Measurements from ENCODE around the gene TTLL7. TPM values are rescaled to one million over a fixed set of nuclear protein-coding genes. Genes with fewer than 3 reads are reported as not detected.
A peak's percentile ranks its signal among the peaks of the same experiment; 100 is the strongest.
"Not testable (repeated sequence)": the region's sequence is repeated elsewhere in the genome, so short reads cannot be mapped to it uniquely, and the experiment has no call there.

Gene TTLL7
- total RNA-seq, 1 donor from 2014 or later, result 134 TPM

- FAIRE-seq (no peak), DNase-seq (ENCODE audit: low spot score in 2 of 2) (no peak)
Observed at GRCh38 chr1:83932693-83933092, 66.2 kb downstream of the TTLL7 start.

- DNase-seq (ENCODE audit: low spot score in 2 of 2), result no peak
- FAIRE-seq, result no peak
Observed at GRCh38 chr1:83932281-83932680, 66.7 kb downstream of the TTLL7 start.

GRCh38 chr1:83931658-83932253 lies 67.2 kb downstream of the TTLL7 start:
- FAIRE-seq (peak; percentile 97), DNase-seq (ENCODE audit: low spot score in 2 of 2) (peak in 1 of 2 donors; percentile 24)

GRCh38 chr1:83929184-83929583 lies 69.7 kb downstream of the TTLL7 start:
- FAIRE-seq (no peak), DNase-seq (ENCODE audit: low spot score in 2 of 2) (no peak)

GRCh38 chr1:83928396-83928795 lies 70.5 kb downstream of the TTLL7 start:
- DNase-seq (ENCODE audit: low spot score in 2 of 2) (no peak), FAIRE-seq (no peak)

- DNase-seq (ENCODE audit: low spot score in 2 of 2) (no peak), FAIRE-seq (no peak)
Observed at GRCh38 chr1:83927701-83928100, 71.2 kb downstream of the TTLL7 start.

GRCh38 chr1:83927061-83927460 lies 71.9 kb downstream of the TTLL7 start:
- DNase-seq (ENCODE audit: low spot score in 2 of 2) (no peak), FAIRE-seq (no peak)

GRCh38 chr1:83923553-83923952 lies 75.4 kb downstream of the TTLL7 start:
- no peak for DNase-seq (ENCODE audit: low spot score in 2 of 2)
- no peak for FAIRE-seq

- DNase-seq (ENCODE audit: low spot score in 2 of 2) (no peak), FAIRE-seq (no peak)
Observed at GRCh38 chr1:83922431-83922830, 76.5 kb downstream of the TTLL7 start.

- FAIRE-seq, result no peak
Observed at GRCh38 chr1:83920320-83920719, 78.6 kb downstream of the TTLL7 start.

GRCh38 chr1:83919872-83920271 lies 79.1 kb downstream of the TTLL7 start:
- DNase-seq (ENCODE audit: low spot score in 2 of 2), result no peak
- no peak for FAIRE-seq

More at GRCh38 chr1:83920320-83920719, 78.6 kb downstream of the TTLL7 start:
- DNase-seq (ENCODE audit: low spot score in 2 of 2), result no peak

- DNase-seq (ENCODE audit: low spot score in 2 of 2), result no peak
- no peak for FAIRE-seq
Observed at GRCh38 chr1:83918688-83919285, 80.1 kb downstream of the TTLL7 start.

GRCh38 chr1:83917959-83918358 lies 81.0 kb downstream of the TTLL7 start:
- FAIRE-seq (no peak), DNase-seq (ENCODE audit: low spot score in 2 of 2) (no peak)

- DNase-seq (ENCODE audit: low spot score in 2 of 2); FAIRE-seq: not testable (repeated sequence)
Observed at GRCh38 chr1:83916094-83916493, 82.8 kb downstream of the TTLL7 start.

- DNase-seq (ENCODE audit: low spot score in 2 of 2) (no peak), FAIRE-seq (no peak)
Observed at GRCh38 chr1:83912876-83913275, 86.1 kb downstream of the TTLL7 start.

GRCh38 chr1:83910461-83910860 lies 88.5 kb downstream of the TTLL7 start:
- no peak for DNase-seq (ENCODE audit: low spot score in 2 of 2)
- no peak for FAIRE-seq

- DNase-seq (ENCODE audit: low spot score in 2 of 2) (no peak), FAIRE-seq (no peak)
Observed at GRCh38 chr1:83909687-83910086, 89.2 kb downstream of the TTLL7 start.

GRCh38 chr1:83905315-83905907 lies 93.5 kb downstream of the TTLL7 start:
- DNase-seq (ENCODE audit: low spot score in 2 of 2) (no peak), FAIRE-seq (peak; percentile 94)

- FAIRE-seq (no peak), DNase-seq (ENCODE audit: low spot score in 2 of 2) (no peak)
Observed at GRCh38 chr1:83901547-83902155, 97.3 kb downstream of the TTLL7 start.

- FAIRE-seq, result no peak
Observed at GRCh38 chr1:83900524-83900923, 98.4 kb downstream of the TTLL7 start.

GRCh38 chr1:83897516-83897915 lies 101.4 kb downstream of the TTLL7 start:
- no peak for DNase-seq (ENCODE audit: low spot score in 2 of 2)
- no peak for FAIRE-seq

More at GRCh38 chr1:83900524-83900923, 98.4 kb downstream of the TTLL7 start:
- DNase-seq (ENCODE audit: low spot score in 2 of 2), result no peak

GRCh38 chr1:83896299-83896698 lies 102.6 kb downstream of the TTLL7 start:
- FAIRE-seq, result no peak
- DNase-seq (ENCODE audit: low spot score in 2 of 2), result no peak

All from frontal cortex (tissue), 4 donors.